ENCODE results near the gene BBX.
"Not testable (repeated sequence)": the region's sequence is repeated elsewhere in the genome, so short reads cannot be mapped to it uniquely, and the experiment has no call there.

Gene BBX

GRCh38 chr3:107833722-107834416 is 311.1 kb downstream of the BBX start:
- TF ChIP-seq CTCF (IDR thresholded peaks at IDR 0.05; ENCODE audit: borderline replicate concordance, extremely low read depth, low read length, poor library complexity, severe bottlenecking) (no peak), EZH2 (IDR thresholded peaks at IDR 0.05; ENCODE audit: borderline replicate concordance, low read depth, low read length, severe bottlenecking) (no peak)
- H3K4me2 ChIP-seq (ENCODE audit: insufficient read depth, low read length) = no peak overlapping the region
- H3K27ac ChIP-seq (ENCODE audit: low read length) = no peak overlapping the region
- H3K4me3 ChIP-seq (ENCODE audit: low read depth in 1 of 2, low read length in 2 of 2) = no peak overlapping the region
- ATAC-seq (ENCODE audit: insufficient read depth, low read depth) (no peak), DNase-seq (no peak)
- H3K36me3 ChIP-seq (ENCODE audit: insufficient read depth, low read length) = no peaks in the 10 kb centered on the region
- no peak overlapping the region for H3K9ac ChIP-seq (ENCODE audit: low read depth, low read length)
- no peaks in the 10 kb centered on the region for H3K4me1 ChIP-seq (ENCODE audit: insufficient read depth, low read length)
- H4K20me1 ChIP-seq (ENCODE audit: insufficient read depth, low read length) = no peaks in the 10 kb centered on the region
- no peak overlapping the region for H2AFZ ChIP-seq (ENCODE audit: low read depth, low read length)
- H3K9me3 ChIP-seq (ENCODE audit: insufficient read depth, low read length, severe bottlenecking) = no peaks in the 10 kb centered on the region
- H3K27me3 ChIP-seq (ENCODE audit: insufficient read depth, low read length, poor library complexity) = no peaks in the 10 kb centered on the region
- H3K79me2 ChIP-seq (ENCODE audit: insufficient read depth, low read length) = no peaks in the 10 kb centered on the region

GRCh38 chr3:107835001-107835400 is 312.2 kb downstream of the BBX start:
- not testable (repeated sequence) for H3K27me3 ChIP-seq (ENCODE audit: insufficient read depth, low read length, poor library complexity); H3K9ac ChIP-seq (ENCODE audit: low read depth, low read length); H3K79me2 ChIP-seq (ENCODE audit: insufficient read depth, low read length); DNase-seq; H2AFZ ChIP-seq (ENCODE audit: low read depth, low read length); H3K4me3 ChIP-seq (ENCODE audit: low read depth in 1 of 2, low read length in 2 of 2); H3K36me3 ChIP-seq (ENCODE audit: insufficient read depth, low read length); H3K4me2 ChIP-seq (ENCODE audit: insufficient read depth, low read length); ATAC-seq (ENCODE audit: insufficient read depth, low read depth); H3K27ac ChIP-seq (ENCODE audit: low read length); H4K20me1 ChIP-seq (ENCODE audit: insufficient read depth, low read length); H3K9me3 ChIP-seq (ENCODE audit: insufficient read depth, low read length, severe bottlenecking); H3K4me1 ChIP-seq (ENCODE audit: insufficient read depth, low read length)

GRCh38 chr3:107837895-107838612 is 315.3 kb downstream of the BBX start:
- no peaks in the 10 kb centered on the region for H3K36me3 ChIP-seq (ENCODE audit: insufficient read depth, low read length)
- no peak overlapping the region for H3K9ac ChIP-seq (ENCODE audit: low read depth, low read length)
- DNase-seq = no peak
- no peak overlapping the region for H3K4me3 ChIP-seq (ENCODE audit: low read depth in 1 of 2, low read length in 2 of 2)
- H3K4me1 ChIP-seq (ENCODE audit: insufficient read depth, low read length) = no peaks in the 10 kb centered on the region
- H2AFZ ChIP-seq (ENCODE audit: low read depth, low read length) = no peak overlapping the region
- TF ChIP-seq EZH2 (IDR thresholded peaks at IDR 0.05; ENCODE audit: borderline replicate concordance, low read depth, low read length, severe bottlenecking) = no peak
- no peak for TF ChIP-seq CTCF (IDR thresholded peaks at IDR 0.05; ENCODE audit: borderline replicate concordance, extremely low read depth, low read length, poor library complexity, severe bottlenecking)
- no peaks in the 10 kb centered on the region for H3K9me3 ChIP-seq (ENCODE audit: insufficient read depth, low read length, severe bottlenecking)
- no peaks in the 10 kb centered on the region for H3K79me2 ChIP-seq (ENCODE audit: insufficient read depth, low read length)
- H3K27me3 ChIP-seq (ENCODE audit: insufficient read depth, low read length, poor library complexity) = no peaks in the 10 kb centered on the region
- no peak overlapping the region for H3K27ac ChIP-seq (ENCODE audit: low read length)
- ATAC-seq (ENCODE audit: insufficient read depth, low read depth) = no peak
- no peak overlapping the region for H3K4me2 ChIP-seq (ENCODE audit: insufficient read depth, low read length)
- H4K20me1 ChIP-seq (ENCODE audit: insufficient read depth, low read length) = no peaks in the 10 kb centered on the region

GRCh38 chr3:107841831-107842230 is 319.1 kb downstream of the BBX start:
- H3K4me2 ChIP-seq (ENCODE audit: insufficient read depth, low read length) = no peak overlapping the region
- H4K20me1 ChIP-seq (ENCODE audit: insufficient read depth, low read length) = no peaks in the 10 kb centered on the region
- H3K27ac ChIP-seq (ENCODE audit: low read length) = no peak overlapping the region
- no peak overlapping the region for H2AFZ ChIP-seq (ENCODE audit: low read depth, low read length)
- H3K79me2 ChIP-seq (ENCODE audit: insufficient read depth, low read length) = no peaks in the 10 kb centered on the region
- no peaks in the 10 kb centered on the region for H3K27me3 ChIP-seq (ENCODE audit: insufficient read depth, low read length, poor library complexity)
- DNase-seq (no peak), ATAC-seq (ENCODE audit: insufficient read depth, low read depth) (no peak)
- TF ChIP-seq CTCF (IDR thresholded peaks at IDR 0.05; ENCODE audit: borderline replicate concordance, extremely low read depth, low read length, poor library complexity, severe bottlenecking) (no peak), EZH2 (IDR thresholded peaks at IDR 0.05; ENCODE audit: borderline replicate concordance, low read depth, low read length, severe bottlenecking) (no peak)
- H3K9me3 ChIP-seq (ENCODE audit: insufficient read depth, low read length, severe bottlenecking) = no peaks in the 10 kb centered on the region
- H3K4me3 ChIP-seq (ENCODE audit: low read depth in 1 of 2, low read length in 2 of 2) = no peak overlapping the region
- no peak overlapping the region for H3K9ac ChIP-seq (ENCODE audit: low read depth, low read length)
- H3K4me1 ChIP-seq (ENCODE audit: insufficient read depth, low read length) = no peaks in the 10 kb centered on the region
- no peaks in the 10 kb centered on the region for H3K36me3 ChIP-seq (ENCODE audit: insufficient read depth, low read length)

All from DND-41 (cell line).